ENCODE data around the gene MEG3.

The MEG3 gene

GRCh38 chr14:100888789-100889315 is 62.9 kb downstream of the MEG3 start:
- H3K36me3 ChIP-seq (ENCODE audit: control insufficient read depth, low read length), result no peaks in the 10 kb centered on the region
- no peak overlapping the region for H3K4me2 ChIP-seq (ENCODE audit: low read length)
- TF ChIP-seq EZH2phosphoT487 (IDR thresholded peaks at IDR 0.05; ENCODE audit: borderline replicate concordance, low read length), result no peak
- no peak for TF ChIP-seq CTCF (IDR thresholded peaks at IDR 0.05; ENCODE audit: low read depth, low read length, poor library complexity, severe bottlenecking)

GRCh38 chr14:100889641-100890040 is 63.7 kb downstream of the MEG3 start:
- Histone ChIP-seq H4K20me1 (ENCODE audit: control insufficient read depth, insufficient read depth, low read depth, low read length) (no peaks in the 10 kb centered on the region), H3K9me3 (ENCODE audit: control insufficient read depth, insufficient read depth, low read length) (no peaks in the 10 kb centered on the region), H3F3A (ENCODE audit: control insufficient read depth, insufficient read depth) (no peaks in the 10 kb centered on the region), H3K4me3 (ENCODE audit: low read length) (no peak overlapping the region), H3K27me3 (ENCODE audit: control insufficient read depth, low read length) (peaks cover 4% of the 10 kb centered on the region; the same call in 1 of the 2 replicates), H3K27ac (ENCODE audit: low read depth, low read length) (no peak overlapping the region), H3K36me3 (ENCODE audit: control insufficient read depth, low read length) (no peaks in the 10 kb centered on the region), H3K4me2 (ENCODE audit: low read length) (no peak overlapping the region), H3K4me1 (ENCODE audit: control insufficient read depth, low read length) (no peaks in the 10 kb centered on the region), H3K9me2 (replicated peaks; ENCODE audit: control insufficient read depth, low read length) (no peaks in the 10 kb centered on the region), H3K79me2 (ENCODE audit: control insufficient read depth, low read length) (no peaks in the 10 kb centered on the region)
- TF ChIP-seq EZH2phosphoT487 (IDR thresholded peaks at IDR 0.05; ENCODE audit: borderline replicate concordance, low read length) (no peak), CTCF (IDR thresholded peaks at IDR 0.05; ENCODE audit: low read depth, low read length, poor library complexity, severe bottlenecking) (no peak)

More at GRCh38 chr14:100888789-100889315, 62.9 kb downstream of the MEG3 start:
- Histone ChIP-seq H3K27me3 (ENCODE audit: control insufficient read depth, low read length) (peaks cover 4% of the 10 kb centered on the region; the same call in 1 of the 2 replicates), H3K79me2 (ENCODE audit: control insufficient read depth, low read length) (no peaks in the 10 kb centered on the region), H3K4me3 (ENCODE audit: low read length) (no peak overlapping the region), H3K4me1 (ENCODE audit: control insufficient read depth, low read length) (no peaks in the 10 kb centered on the region), H3K9me3 (ENCODE audit: control insufficient read depth, insufficient read depth, low read length) (no peaks in the 10 kb centered on the region), H4K20me1 (ENCODE audit: control insufficient read depth, insufficient read depth, low read depth, low read length) (no peaks in the 10 kb centered on the region), H3K27ac (ENCODE audit: low read depth, low read length) (no peak overlapping the region), H3K9me2 (replicated peaks; ENCODE audit: control insufficient read depth, low read length) (no peaks in the 10 kb centered on the region), H3F3A (ENCODE audit: control insufficient read depth, insufficient read depth) (no peaks in the 10 kb centered on the region)

GRCh38 chr14:100890061-100890850 is 64.3 kb downstream of the MEG3 start:
- H3F3A ChIP-seq (ENCODE audit: control insufficient read depth, insufficient read depth), result no peaks in the 10 kb centered on the region
- H3K36me3 ChIP-seq (ENCODE audit: control insufficient read depth, low read length), result no peaks in the 10 kb centered on the region
- H3K4me2 ChIP-seq (ENCODE audit: low read length), result no peak overlapping the region
- H3K27me3 ChIP-seq (ENCODE audit: control insufficient read depth, low read length), result peaks cover 4% of the 10 kb centered on the region; the same call in 1 of the 2 replicates
- no peaks in the 10 kb centered on the region for H3K4me1 ChIP-seq (ENCODE audit: control insufficient read depth, low read length)
- TF ChIP-seq CTCF (IDR thresholded peaks at IDR 0.05; ENCODE audit: low read depth, low read length, poor library complexity, severe bottlenecking) (no peak), EZH2phosphoT487 (IDR thresholded peaks at IDR 0.05; ENCODE audit: borderline replicate concordance, low read length) (no peak)
- no peaks in the 10 kb centered on the region for H3K9me2 ChIP-seq (replicated peaks; ENCODE audit: control insufficient read depth, low read length)
- no peak overlapping the region for H3K4me3 ChIP-seq (ENCODE audit: low read length)
- no peaks in the 10 kb centered on the region for H4K20me1 ChIP-seq (ENCODE audit: control insufficient read depth, insufficient read depth, low read depth, low read length)
- no peaks in the 10 kb centered on the region for H3K79me2 ChIP-seq (ENCODE audit: control insufficient read depth, low read length)
- no peak overlapping the region for H3K27ac ChIP-seq (ENCODE audit: low read depth, low read length)
- no peaks in the 10 kb centered on the region for H3K9me3 ChIP-seq (ENCODE audit: control insufficient read depth, insufficient read depth, low read length)

All from DOHH2 (cell line).